Epithelial cell of proximal tubule (primary cell): Measurements from ENCODE around the gene ADD2. TPM values are rescaled to one million over a fixed set of nuclear protein-coding genes. Genes with fewer than 3 reads are reported as not detected.

Experiments used
- DNase-seq: peaks from one replicate; pipeline ENCODE4 v3.0.0-alpha.2; 2011; ENCODE audit warnings: low read depth
- H3K4me3 ChIP-seq: 2 replicates; pipeline ENCODE4 v1.5.1; 2011; ENCODE audit warnings: low read depth, mild to moderate bottlenecking, low read length
- CTCF ChIP-seq: conservative IDR thresholded peaks from 2 replicates; pipeline ENCODE4 v1.5.1; 2012; ENCODE audit warnings: low read depth, mild to moderate bottlenecking, low read length
- total RNA-seq: library from RNA; depleted of rRNA; stranded (reverse); fragments of >200 nt; gene quantifications from 2 replicates; pipeline ENCODE4 v1.2.3, GENCODE V29; 2015

Gene ADD2
- total RNA-seq, 1 donor from 2014 or later: 21.3 TPM

- TF ChIP-seq CTCF: no peak
- DNase-seq: no peak
- H3K4me3 ChIP-seq: no peak overlapping the region
Measured at GRCh38 chr2:70772486-70773155, 4.6 kb upstream of the ADD2 start.

- no peak overlapping the region for H3K4me3 ChIP-seq
- no peak for DNase-seq
- TF ChIP-seq CTCF: no peak
Measured at GRCh38 chr2:70771446-70771845, 3.4 kb upstream of the ADD2 start.

- no peak for DNase-seq
- no peak overlapping the region for H3K4me3 ChIP-seq
- no peak for TF ChIP-seq CTCF
Measured at GRCh38 chr2:70769450-70769849, 1.4 kb upstream of the ADD2 start.

GRCh38 chr2:70768590-70769085, 638 bp upstream of the ADD2 start:
- no peak for TF ChIP-seq CTCF
- DNase-seq: no peak
- H3K4me3 ChIP-seq: no peak overlapping the region

GRCh38 chr2:70767079-70767698, 811 bp downstream of the ADD2 start:
- peak overlapping the region; percentile 44 for H3K4me3 ChIP-seq
- DNase-seq: no peak
- no peak for TF ChIP-seq CTCF

- peak overlapping the region; percentile 44 for H3K4me3 ChIP-seq
- DNase-seq: no peak
- no peak for TF ChIP-seq CTCF
Measured at GRCh38 chr2:70766357-70767078, 1.5 kb downstream of the ADD2 start.
